Activated gamma-delta T cell treated with anti-CD3 and anti-CD28 coated beads, Interleukin-2, amount 50 U/mL, for 16 hours (primary cell): ENCODE data around the gene TSC22D4.
"Not testable (repeated sequence)": the region's sequence is repeated elsewhere in the genome, so short reads cannot be mapped to it uniquely, and the experiment has no call there.

Experiments used
- DNase-seq: peaks from one replicate; pipeline ENCODE4 v3.0.0-alpha.2; 2020; ENCODE audit warnings: low read depth

The TSC22D4 gene

DNA sequence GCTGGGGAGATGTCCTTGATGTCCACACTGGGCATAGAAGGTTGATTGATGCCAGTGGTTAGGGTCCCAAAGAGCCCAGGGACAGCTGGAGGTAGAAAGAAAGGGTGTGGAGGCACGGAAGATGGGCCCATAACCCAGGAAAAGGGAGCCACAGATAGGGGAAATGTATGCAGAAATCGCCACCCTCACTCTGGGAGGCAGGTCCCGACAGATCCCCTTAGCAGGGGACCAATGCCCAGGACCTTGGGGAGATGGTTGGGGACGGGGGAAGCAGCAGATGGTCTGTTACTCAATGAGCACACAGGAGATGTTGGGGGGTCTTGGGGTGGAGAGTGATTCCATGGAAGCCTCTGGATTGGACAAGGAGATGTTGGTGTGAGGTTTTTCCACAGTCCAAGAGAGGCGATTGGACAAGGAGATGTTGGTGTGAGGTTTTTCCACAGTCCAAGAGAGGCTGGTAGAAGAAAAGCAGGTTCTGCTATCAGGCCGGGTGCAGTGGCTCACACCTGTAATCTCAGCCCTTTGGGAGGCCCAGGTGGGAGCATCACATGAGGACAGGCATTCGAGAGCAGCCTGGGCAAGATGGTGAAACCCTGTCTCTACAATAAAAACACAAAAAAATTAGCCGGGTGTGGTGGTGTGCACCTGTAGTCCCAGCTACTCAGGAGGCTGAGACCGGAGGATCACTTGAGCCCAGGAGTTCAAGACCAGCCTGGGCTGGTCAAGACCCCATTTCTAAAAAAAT, 35.7 kb downstream of the TSC22D4 start:
- no peak for DNase-seq

DNA sequence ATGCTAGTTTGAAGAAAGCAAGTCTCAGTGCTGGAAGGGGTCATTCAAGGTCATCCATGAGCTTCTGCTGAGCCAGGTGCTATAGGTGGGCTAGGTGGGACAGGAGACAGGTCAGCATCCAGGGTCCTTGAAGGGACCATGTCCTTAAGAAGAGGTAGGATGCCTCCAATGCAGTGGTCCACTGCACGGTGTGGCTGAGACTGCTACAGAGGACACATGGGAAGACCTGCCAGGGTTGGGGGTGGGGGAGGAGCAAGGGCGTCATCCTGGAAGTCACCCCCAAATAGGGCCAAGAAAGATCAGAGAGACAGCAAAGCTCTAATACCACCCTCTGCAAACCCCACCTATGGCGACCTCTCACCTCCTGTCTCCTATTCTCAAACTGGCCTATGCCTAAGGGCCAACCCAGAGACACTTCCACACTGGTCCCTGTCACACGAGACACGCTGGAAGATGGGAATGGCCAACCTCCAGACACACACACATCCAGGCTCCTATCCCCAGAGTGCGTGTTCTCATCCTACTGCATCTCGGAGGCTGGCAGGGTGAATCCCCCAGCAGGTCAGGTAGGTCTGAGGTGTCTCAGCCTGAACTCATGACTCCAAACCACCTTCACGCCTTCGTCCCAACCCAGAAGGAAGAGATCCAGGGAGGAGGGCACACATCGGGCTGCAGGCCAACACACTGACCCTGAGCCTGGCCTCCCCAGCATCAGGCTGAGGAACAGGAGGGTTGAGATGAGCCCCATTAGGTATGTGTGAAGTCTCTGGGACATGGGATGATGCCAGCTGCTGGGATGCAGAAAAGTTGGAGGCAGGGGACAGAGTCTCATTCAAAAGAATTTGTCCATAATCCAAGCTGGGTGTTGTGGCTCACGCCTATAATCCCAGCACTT, 37.1 kb downstream of the TSC22D4 start:
- no peak for DNase-seq

DNA sequence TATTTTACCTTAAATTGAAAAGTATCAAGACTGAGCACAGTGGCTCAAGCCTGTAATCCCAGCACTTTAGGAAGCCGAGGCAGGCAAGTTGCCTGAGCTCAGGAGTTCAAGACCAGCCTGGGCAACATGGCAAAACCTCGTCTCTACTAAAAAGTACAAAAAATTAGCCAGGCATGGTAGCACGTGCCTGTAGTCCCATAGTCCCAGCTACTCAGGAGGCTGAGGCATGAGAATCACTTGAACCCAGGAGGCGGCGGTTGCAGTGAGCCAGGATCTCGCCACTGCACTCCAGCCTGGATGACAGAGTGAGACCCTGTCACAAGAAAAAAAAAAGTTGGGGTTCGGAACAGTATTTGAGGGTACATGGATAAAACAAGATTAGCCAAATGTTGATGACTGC, 39.8 kb downstream of the TSC22D4 start:
- not testable (repeated sequence) for DNase-seq

DNA sequence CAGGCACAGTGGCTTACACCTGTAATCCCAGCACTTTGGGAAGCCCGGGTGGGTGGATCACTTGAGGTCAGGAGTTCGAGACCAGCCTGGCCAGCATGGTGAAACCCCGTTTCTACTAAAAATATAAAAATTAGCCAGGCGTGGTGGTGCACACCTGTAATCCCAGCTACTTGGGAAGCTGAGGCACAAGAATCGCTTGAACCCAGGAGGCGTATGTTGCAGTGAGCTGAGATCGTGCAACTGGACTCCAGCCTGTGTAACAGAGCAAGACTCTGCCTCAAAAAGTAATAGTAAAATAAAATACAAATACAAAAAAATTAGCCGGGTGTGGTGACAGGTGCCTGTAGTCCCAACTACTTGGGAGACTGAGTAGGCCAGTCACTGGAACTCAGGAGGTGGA, 40.3 kb downstream of the TSC22D4 start:
- DNase-seq, result not testable (repeated sequence)

- DNase-seq, result no peak
Measured at GRCh38 chr7:100438172-100438571, 40.8 kb downstream of the TSC22D4 start.

DNA sequence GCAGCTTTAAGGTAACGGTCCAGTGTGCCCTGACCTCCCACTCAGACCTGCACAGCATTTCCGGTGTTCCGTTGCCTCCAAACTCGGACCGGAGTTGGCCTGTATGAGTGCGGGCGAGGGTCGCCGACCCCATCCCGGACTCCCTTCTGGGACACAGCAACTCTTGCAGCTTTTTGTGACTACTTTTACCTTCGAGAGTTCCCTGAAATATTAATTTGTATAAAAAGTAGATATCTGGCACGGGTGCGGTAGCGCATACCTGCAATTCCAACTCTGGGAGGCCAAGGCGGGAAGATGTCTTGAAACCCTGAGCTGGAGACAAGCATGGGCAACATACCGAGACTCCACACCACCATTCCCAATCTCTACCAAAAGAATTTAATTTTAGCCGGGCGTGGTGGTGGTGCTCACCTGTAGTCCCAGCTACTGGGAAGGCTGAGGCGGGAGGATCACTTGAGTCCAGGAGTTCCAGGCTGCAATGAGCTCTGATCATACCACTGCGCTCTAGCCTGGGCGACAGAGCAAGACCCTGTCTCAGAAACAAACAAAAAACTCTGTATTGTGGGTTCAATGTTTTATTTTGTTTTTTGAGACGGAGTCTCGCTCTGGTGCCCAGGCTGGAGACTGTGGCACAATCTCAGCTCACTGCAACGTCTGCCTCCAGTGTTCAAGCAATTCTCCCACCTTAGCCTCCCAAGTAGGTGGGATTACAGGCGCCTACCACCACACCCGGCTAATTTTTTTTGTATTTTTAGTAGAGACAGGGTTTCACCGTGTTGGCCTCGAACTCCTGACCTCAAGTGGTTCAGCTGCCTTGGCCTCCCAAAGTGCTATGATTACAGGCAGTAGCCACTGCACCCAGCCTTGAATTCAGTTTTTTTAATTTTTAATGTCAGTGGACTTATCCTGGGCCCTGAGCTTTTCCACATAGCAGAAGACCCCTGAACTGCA, 41.6 kb downstream of the TSC22D4 start:
- DNase-seq, result no peak

DNA sequence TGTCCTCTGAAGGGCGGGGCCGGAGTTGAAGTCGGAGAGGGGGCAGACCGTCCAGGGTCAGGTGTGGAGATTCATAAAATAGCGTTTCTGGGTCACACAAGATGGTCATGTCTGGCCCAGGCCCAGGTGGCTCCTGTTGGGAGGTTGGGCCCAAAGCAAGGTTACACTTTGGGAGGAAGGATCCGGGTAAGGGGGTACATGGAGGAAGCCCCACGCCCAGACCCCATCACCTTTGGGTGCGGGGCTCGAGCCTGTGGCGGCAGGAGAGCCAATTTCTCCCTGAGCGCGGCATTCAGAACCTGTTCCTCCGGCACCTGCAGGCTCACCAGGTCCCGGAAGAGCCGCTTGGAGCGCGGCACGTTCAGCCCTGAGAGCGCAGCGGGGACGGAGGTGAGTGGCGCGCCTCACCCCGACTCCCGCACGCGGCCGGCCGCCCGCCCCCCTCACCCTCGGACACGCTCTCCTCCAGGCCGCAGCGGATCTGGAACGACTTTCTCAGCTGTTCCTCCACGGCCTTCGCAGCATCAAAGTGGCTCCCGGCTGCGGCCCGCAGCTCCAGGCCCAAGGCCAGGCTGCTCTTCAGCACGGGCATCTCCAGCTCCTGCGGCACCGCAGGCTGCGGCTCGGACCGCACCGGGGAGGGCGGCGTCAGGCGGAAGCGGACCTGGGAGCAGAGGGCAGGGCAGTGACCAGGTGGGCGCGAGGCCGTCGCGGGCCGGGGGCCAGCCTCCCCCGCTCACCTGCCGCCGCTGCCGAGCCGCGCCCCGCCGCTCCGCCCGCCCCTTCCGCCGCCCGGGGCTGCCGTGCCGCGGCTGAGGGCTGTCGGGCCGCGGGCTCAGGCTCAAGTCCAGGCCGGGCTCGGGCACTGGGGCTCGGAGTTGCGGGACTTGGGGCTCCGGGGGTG, 43.4 kb downstream of the TSC22D4 start:
- DNase-seq, result no peak

GRCh38 chr7:100434297-100435144, 44.5 kb downstream of the TSC22D4 start:
- DNase-seq, result no peak

GRCh38 chr7:100433592-100434296, 45.3 kb downstream of the TSC22D4 start:
- DNase-seq, result no peak

DNA sequence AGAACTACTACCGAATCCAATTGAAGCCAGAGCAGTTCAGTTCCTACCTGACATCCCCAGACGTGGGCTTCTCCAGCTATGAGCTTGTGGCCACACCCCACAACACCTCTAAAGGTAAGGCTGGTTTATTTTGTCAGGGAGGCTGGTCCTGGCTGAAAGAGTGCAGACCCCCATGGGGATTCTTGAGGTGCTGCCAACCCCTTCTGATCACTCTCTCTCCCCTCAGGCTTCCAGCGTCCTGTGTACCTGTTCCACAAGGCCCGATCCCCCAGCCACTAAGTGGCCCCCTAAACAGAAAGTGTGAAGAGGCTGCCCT, 45.8 kb downstream of the TSC22D4 start:
- DNase-seq, result no peak

DNA sequence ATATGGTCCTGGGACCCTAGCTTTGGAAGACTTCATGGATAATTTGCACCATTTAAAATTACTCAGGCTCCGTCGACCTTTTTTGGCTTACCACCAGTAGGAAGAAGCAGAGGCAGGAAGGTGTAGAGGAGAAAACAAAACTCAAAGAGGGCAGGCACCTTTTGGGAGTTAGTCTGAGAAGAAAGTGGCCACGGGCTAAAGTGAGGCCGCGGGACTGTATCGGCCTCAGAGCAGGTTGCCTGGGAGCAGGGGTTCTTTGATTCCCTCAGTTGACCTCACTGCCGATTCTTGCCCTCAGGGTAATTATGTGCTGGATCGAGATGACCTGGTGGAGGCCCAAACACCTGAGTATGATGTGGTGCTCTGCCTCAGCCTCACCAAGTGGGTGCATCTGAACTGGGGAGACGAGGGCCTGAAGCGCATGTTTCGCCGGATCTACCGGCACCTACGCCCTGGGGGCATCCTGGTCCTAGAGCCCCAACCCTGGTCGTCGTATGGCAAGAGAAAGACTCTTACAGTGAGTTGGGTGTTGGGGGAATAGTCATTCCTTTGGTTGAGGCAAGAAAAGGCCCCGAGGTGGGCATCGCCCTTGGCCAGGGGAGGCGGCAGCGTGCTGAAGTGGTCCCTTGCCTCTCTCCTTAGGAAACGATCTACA, 46.3 kb downstream of the TSC22D4 start:
- DNase-seq, result no peak

DNA sequence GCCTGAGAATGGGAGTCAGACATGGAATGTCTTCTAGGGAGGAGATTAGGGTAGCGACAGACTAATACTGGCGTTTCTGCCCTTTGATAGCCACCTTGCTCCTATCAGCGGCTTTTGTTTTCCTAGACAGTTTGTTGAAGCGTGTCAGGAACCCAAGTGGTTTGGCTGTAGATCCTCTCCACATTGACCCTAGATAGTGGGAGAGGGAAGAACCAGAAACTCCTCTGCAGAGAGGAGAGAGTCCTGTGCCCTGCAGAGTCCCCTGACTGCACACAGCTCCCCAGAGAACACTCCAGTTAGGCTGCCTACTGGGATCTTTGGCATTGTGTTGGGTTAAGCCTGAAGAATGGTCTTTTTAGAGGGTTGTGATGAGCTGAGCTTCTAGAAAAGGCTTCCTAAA, 47.0 kb downstream of the TSC22D4 start:
- no peak for DNase-seq

DNA sequence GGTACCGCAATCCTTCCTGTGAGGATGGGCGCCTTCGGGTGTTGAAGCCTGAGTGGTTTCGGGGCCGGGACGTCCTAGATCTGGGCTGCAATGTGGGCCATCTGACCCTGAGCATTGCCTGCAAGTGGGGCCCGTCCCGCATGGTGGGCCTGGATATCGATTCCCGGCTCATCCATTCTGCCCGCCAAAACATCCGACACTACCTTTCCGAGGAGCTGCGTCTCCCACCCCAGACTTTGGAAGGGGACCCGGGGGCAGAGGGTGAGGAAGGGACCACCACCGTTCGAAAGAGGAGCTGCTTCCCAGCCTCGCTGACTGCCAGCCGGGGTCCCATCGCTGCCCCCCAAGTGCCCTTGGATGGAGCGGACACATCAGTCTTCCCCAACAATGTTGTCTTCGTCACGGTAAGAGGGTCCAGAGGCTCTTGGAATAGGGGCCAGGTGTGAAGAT, 47.7 kb downstream of the TSC22D4 start:
- no peak for DNase-seq

DNA sequence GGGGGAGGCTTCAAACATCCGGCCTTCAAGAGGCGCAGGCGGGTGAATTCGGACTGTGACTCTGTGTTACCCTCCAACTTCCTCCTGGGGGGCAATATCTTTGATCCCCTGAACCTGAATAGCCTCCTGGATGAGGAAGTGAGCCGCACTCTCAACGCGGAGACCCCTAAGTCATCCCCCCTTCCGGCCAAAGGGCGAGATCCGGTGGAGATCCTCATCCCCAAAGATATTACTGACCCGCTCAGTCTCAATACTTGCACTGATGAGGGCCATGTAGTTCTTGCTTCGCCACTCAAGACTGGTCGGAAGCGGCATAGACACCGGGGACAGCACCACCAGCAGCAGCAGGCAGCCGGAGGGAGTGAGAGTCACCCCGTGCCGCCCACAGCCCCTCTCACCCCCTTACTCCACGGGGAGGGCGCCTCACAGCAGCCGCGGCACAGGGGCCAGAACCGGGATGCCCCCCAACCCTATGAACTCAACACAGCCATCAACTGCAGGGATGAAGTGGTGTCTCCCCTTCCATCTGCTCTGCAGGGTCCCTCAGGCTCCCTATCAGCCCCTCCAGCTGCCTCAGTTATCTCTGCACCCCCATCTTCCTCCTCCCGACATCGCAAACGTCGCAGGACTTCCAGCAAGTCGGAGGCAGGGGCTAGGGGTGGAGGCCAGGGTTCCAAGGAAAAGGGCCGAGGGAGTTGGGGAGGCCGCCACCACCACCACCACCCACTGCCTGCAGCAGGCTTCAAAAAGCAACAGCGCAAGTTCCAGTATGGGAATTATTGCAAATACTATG, 48.3 kb downstream of the TSC22D4 start:
- DNase-seq, result peak; percentile 26

DNA sequence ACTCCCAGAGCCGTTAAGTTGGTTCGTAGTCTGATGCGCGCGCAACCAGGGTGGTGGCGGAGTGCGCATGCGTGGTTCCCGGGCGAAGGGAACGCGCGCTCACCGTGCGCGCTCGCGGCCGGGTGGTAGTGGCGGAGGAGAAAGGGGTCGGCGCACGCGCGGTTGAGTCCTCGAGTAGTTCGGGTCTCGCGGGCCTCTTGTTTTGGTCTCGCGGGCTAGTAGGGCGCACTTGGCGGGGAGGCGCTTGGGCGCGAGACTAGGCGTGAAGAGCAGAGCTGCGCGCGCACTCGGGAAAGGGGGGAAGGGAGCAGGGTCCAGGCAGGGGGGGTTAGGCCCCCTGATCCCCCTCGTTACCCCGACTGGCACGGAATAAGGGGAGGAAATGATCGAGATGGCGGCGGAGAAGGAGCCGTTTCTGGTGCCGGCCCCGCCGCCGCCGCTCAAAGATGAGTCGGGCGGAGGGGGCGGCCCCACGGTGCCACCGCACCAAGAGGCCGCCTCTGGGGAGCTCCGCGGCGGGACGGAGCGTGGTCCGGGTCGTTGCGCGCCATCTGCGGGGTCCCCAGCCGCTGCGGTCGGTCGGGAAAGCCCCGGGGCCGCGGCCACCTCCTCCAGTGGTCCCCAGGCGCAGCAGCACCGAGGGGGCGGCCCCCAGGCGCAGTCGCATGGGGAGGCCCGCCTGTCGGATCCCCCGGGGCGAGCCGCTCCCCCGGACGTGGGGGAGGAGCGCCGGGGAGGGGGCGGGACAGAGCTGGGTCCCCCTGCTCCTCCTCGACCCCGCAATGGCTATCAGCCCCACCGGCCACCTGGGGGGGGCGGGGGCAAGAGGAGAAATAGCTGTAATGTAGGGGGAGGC, 49.1 kb downstream of the TSC22D4 start, which contains the start of gene MEPCE:
MEPCE (plus strand) TSS at position 195 of the 856 bp plus-strand sequence; CDS start at position 383, 188 bp downstream.
- DNase-seq, result peak; percentile 95

GRCh38 chr7:100428967-100429636, 49.9 kb downstream of the TSC22D4 start:
- DNase-seq, result peak; percentile 100
